ENCODE data around the gene ACP2. TPM values are rescaled to one million over a fixed set of nuclear protein-coding genes. Genes with fewer than 3 reads are reported as not detected.

Gene ACP2
- total and polyA plus RNA-seq, 12 donors = 39.8 to 127 (median 73.6) TPM

GRCh38 chr11:47225552-47226400 is 22.8 kb downstream of the ACP2 start:
- no peak overlapping the region for H3K4me3 ChIP-seq
- no peaks in the 10 kb centered on the region for H3K9me3 ChIP-seq (replicated peaks in 1 of 3)
- TF ChIP-seq POLR2A (IDR thresholded peaks at IDR 0.05) (no peak), CTCF (IDR thresholded peaks at IDR 0.05) (no peak)
- H3K4me1 ChIP-seq (replicated peaks in 1 of 2) = peaks cover 4 to 5% of the 10 kb centered on the region in 2 donors
- DNase-seq = no peak
- H3K36me3 ChIP-seq (replicated peaks in 1 of 2) = peaks cover 0 to 22% of the 10 kb centered on the region in 2 donors
- no peak overlapping the region for H3K27ac ChIP-seq
- intact Hi-C loops (cut with DNase I) = no loop called here
- WGBS, 4 donors = 83 to 87% (median 83%) methylated on average over 7 of the region's 7 CpGs
- H3K27me3 ChIP-seq = no peaks in the 10 kb centered on the region

GRCh38 chr11:47222696-47223095 is 25.9 kb downstream of the ACP2 start:
- no peak overlapping the region for H3K4me3 ChIP-seq
- no peak overlapping the region for H3K27ac ChIP-seq
- 94 to 96% (median 94%) methylated on average over 2 of the region's 2 CpGs for WGBS, 4 donors
- H3K27me3 ChIP-seq = no peaks in the 10 kb centered on the region
- TF ChIP-seq POLR2A (IDR thresholded peaks at IDR 0.05) (no peak), CTCF (IDR thresholded peaks at IDR 0.05) (no peak)
- no peak for DNase-seq
- intact Hi-C loops (cut with DNase I) = no loop called here
- H3K9me3 ChIP-seq (replicated peaks in 1 of 3) = no peaks in the 10 kb centered on the region
- peaks cover 0 to 39% of the 10 kb centered on the region in 2 donors for H3K36me3 ChIP-seq (replicated peaks in 1 of 2)
- peaks cover 6 to 20% of the 10 kb centered on the region in 2 donors for H3K4me1 ChIP-seq (replicated peaks in 1 of 2)

DNA sequence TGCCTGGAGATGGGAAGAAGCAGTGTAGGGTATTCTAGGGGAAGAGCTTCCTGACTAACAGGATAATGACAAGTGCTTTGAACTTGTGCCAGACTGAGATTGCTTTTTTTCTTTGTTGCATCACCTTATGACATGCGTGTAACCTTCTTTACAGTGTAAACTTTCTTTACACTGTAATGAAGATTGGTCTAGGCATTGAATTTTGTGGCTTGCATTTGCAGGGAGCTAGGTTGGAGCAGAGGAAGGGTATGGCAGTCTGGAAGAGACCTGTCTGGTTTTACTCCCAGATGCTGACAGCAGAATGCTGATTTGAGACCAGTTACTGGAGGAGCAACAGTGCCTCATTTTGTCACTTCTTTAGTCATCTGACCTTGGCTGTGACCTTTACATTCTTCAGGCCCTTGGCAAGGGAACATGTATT is 28.2 kb downstream of the ACP2 start:
- peaks cover 0 to 35% of the 10 kb centered on the region in 2 donors for H3K36me3 ChIP-seq (replicated peaks in 1 of 2)

More for the DNA sequence above, 28.2 kb downstream of the ACP2 start:
- H3K9me3 ChIP-seq (replicated peaks in 1 of 3) = no peaks in the 10 kb centered on the region
- H3K27me3 ChIP-seq = no peaks in the 10 kb centered on the region
- H3K4me1 ChIP-seq (replicated peaks in 1 of 2) = peaks cover 23 to 37% of the 10 kb centered on the region in 2 donors
- 12 to 35% (median 30%) methylated on average over 1 of the region's 1 CpG for WGBS, 4 donors
- no peak overlapping the region for H3K4me3 ChIP-seq
- intact Hi-C loops (cut with DNase I) = no loop called here
- peak in 6 of 7 donors; percentile 39 to 75 (median 64) for DNase-seq
- TF ChIP-seq CTCF (IDR thresholded peaks at IDR 0.05) = no peak
- TF ChIP-seq POLR2A (IDR thresholded peaks at IDR 0.05) = peak in 1 of 2 donors; percentile 36
- peak overlapping the region; percentile 41 to 84 (median 74) for H3K27ac ChIP-seq

Data from adrenal gland (tissue), 12 donors.